HG03066 (cell line): ENCODE results near the gene GRK3.
"Not testable (repeated sequence)": the region's sequence is repeated elsewhere in the genome, so short reads cannot be mapped to it uniquely, and the experiment has no call there.

ENCODE experiments used
- ATAC-seq: cut with Tn5 transposase; IDR thresholded peaks from one replicate; pipeline ENCODE4 v1.9.1; 2021; ENCODE audit warnings: low read depth; ENCODE audit not compliant: unreplicated experiment

The GRK3 gene

DNA sequence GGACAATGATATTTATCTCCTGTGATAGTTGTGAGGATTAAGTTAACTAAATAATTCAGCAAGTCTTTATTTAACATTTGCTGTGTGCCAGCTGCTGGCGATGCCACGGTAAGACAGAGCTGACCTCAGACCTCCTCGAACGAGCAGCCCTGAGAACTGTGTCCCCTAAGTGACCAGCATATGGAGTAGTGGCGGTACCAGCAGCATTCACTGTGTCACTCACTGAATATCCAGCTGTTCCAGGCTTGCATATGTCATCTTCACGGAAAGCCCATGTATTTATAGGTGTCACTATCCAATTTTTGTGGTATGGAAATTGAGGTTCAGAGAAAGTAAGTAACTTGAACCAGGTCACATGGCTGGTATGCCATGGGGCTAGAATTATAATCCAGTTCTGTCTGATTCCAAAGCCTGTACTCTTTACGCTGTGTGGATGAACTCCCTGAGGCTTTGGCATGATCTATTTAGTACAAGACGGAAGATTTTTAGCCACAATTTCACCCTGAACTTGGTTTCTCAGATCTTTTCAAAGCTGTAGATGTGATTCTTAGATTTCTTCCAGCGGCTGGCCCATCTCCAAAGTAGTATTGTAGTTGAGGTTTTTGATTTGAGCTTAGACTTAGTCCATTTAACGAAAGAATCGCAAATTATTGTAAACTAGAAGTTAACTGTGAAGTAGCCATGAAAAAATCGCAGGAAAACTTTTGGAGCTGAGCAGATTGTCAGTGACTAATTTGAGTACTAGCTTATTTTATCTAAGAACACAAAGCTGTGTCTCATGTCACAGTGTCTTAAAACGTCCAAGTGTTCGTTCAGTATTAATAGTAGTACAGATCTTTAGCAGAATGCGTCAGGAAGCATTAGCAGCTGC, 128.2 kb downstream of the GRK3 start:
- no peak for ATAC-seq

DNA sequence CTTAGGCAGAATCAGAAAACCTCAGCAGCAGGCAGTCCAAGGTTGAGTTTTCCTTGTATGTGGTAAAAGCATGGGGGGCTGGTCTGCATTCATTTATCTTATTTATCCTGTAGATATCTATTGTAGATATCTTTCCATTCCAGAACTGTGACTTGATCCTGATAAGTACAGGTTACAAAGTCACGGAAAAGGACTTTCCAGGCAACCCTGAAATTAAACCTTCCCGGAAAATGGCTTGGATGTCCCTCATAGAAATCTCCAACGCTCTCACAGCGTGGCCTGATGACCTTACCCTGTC, 128.7 kb downstream of the GRK3 start:
- no peak for ATAC-seq

DNA sequence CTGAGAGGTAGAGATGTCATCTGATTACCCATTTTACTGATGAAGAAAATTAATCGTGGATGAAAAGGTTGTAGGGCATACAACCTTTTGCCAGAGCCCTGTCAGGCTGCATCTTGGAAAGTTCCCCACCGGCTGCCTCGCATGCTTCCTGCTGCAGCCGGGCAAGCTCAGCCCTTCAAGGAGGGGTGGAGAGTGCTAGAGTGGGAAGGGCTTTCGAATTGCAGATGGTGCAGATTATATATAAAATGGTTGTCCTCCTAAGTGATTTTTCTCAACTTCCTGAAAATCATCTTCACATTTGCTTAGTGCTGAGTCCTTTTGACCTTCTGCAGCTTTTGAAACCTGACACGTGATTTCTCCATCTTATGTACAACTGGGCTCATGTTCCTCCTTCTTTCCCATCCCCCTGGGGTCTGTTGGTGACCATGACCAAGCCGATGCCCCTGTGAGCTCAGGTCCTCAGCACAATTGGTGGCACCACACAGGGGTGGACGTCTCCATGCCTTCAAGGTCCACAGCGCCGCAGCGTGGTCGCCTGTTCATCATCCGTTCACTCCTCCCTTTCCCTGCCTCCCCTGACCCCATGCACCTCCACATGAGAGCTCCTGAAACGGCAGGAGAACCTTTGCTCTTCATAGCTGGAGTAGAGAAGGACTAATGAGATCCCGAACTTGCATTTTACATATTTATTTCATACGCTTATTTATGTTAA, 129.9 kb downstream of the GRK3 start:
- no peak for ATAC-seq

DNA sequence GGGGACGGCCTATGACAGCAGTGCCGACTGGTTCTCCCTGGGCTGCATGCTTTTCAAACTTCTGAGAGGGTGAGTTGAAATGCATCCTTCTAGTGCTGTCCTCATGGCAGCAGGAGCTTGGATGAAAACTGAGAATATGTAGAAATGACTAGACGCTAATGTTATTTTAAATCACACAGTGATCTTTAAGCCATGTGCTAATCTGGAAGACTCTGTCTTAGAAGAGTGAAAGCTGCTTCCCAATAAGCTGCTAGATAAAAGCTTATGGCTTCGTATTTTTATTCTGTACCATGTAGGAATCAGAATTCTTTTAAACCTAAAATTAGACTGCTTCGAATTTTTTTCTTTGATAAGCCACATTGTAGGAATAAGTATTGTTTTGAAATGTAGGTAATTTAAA, 130.7 kb downstream of the GRK3 start:
- ATAC-seq: no peak

DNA sequence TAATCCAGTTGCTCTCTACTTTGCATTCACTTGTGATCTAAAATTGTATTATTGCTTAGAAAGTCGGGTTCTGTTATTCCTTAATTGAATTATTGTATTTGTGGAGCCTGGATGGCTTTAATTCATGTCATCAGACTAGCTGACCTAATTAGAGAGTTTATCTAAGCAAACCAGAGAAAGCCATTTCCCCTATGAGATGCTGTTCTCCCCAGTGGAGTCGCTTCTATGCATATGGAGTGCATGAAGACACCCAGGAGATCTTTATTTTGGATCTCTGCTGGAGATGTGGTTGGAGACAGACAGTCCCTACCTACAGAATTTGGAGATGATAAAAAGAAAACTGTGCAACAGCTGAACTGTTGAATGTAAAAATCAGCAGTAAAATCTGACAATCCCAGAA, 132.3 kb downstream of the GRK3 start:
- ATAC-seq: no peak

DNA sequence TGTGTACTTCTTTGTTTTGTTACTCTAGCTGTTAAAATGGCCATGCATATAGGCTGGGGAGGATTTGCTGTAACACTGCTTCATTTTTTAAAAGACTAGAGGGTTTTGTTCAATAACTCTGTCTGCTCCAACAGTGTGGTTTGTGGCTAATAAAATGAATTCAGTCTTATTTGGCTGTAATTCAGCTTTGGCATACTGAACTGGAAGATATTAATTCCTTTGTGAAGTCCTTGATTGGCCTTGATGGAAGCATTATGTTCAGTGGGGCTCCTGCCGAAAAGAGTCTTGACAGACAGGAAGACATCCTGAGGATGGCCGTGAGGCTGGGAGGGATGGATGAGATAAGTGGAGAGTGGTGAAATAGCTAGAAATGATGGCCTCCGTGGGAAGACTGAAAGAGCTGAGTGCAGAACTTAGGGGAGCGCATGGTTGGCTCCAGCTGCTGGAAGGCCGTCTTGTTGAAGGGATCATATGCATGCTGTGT, 132.7 kb downstream of the GRK3 start:
- no peak for ATAC-seq

DNA sequence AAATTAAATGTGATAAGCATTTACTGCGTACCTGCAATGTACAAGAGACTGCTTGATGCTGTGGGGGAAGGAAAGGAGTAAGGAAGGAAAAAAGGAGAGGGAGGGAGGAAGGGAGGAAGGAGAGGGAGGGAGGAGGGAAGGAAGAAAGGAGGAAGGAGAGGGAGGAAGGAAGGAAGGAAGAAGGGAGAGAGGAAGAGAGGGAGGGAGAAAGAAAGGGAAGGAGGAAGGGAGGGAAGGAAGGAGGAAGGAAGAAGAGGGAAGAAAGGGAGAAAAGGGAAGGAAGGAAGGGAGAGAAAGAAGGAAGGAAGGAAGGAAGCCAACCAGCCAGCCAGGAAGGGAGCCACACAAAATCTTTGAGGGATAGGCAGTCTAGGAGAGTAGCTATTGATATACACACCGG, 133.5 kb downstream of the GRK3 start:
- no peak for ATAC-seq

DNA sequence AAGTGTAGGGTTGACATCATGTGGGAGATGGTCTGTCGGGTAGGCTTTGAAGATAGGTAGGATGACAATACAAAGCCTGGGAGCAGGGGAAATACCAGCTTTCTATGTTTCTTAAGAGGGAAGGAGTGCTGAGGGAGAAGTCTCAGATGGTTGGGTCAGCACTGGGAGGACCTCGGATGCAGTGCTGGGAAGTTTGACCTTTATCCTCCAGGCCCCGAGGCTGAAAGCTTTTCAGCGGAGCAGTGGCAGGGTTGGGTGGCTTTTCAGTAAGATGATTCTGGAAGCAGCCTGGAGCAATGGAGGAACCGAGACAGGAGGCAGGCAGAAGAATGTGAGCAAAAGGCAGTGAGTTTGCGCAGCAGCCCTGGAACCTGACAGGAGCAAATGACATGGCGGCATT, 134.0 kb downstream of the GRK3 start:
- no peak for ATAC-seq

DNA sequence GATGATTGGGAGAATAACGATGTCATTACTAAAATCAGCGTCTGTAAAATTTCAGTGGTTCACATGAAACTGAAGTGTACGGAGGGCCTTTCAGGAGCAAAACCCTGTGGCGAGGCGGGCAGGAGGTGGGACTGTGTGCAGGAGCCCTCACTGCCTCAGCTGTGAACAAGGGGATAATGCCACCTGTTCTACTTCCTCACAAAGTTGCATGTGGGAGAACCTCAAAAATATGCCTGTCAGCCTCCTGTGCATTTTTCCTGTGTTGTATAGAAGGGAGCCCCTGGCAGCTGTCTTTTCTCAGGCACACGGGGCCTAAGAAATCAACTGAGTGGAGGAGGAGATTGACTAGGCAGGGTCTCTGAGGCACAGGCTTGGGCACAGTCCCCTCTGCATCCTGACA, 134.5 kb downstream of the GRK3 start:
- ATAC-seq: no peak

DNA sequence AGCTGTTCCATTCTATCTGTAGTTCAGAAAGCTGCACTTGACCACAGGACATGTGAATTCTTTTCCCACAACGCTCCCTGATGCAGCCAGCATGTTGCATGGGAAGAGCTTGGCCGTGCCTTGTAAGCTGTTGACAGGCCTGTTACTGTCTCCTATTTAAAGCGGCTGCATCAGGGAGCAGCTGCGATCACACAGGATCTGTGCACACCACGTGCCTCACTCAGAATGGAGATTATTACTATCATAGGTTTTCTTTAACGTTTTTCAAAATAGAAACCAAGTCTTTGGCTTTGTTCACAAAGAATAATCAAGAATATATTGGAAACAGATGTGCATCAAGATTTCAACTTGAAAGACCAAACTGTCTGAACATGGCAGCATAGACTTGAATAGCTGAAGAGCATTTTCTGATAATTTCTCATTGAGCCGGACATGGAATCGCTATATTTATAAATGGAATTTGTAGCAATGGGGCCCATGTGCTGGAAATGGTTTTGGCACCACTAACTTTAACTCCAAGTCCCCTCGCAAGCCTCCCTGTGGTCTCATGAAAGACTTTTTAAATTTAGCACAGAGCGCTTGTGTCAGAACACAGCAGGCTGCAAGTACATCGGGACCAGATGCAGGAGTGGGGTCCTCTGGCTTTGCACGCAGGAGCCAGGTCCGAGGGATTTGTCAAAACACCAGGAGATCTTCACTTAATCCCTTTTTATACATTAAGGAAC, 136.7 kb downstream of the GRK3 start:
- ATAC-seq: no peak

DNA sequence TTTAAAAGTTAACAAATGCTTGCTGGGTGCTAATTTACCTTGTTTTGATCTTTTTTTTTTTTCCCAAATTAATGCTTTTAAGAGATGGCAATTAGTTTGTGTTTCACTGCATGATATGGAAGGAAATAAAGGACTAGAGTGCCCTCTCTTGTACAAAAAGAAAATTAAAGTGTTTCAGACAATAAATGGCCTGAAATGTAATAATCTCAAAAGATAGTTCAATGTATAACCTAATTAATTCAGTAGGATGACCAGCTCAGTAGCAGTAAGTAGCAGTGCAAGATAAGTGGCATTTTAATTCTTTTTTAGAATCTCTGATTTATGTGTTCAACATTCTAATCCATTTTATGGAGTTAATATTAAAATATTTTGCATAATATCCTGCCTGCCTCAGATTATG, 137.6 kb downstream of the GRK3 start:
- no peak for ATAC-seq

DNA sequence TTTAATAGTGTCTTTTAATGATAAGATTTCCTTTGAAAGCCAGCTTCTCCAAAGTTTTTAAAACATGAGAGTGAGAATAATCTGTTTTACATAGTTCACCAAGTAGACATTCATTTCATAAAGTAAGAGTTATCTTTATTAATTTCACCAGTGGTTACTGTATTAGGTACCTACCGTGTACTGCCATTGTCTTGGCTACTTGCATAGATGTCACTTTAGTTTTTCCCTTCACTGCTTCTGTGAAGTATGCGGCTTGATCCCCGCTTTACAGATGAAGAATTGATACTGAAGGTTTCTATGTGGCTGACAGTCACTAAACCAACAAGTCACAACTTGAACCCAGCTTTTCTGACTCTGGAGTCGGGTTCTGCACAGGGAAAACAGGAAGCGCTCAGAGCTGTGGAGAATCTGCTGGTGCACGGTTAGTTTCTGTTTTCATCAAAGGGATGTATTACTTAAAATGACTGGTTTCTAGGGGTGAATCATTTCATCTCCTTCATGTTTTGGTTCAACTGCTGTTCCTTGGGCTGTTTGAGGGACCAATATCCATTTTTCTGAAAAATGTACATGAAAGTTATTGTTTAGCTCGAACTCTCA, 138.2 kb downstream of the GRK3 start:
- no peak for ATAC-seq

DNA sequence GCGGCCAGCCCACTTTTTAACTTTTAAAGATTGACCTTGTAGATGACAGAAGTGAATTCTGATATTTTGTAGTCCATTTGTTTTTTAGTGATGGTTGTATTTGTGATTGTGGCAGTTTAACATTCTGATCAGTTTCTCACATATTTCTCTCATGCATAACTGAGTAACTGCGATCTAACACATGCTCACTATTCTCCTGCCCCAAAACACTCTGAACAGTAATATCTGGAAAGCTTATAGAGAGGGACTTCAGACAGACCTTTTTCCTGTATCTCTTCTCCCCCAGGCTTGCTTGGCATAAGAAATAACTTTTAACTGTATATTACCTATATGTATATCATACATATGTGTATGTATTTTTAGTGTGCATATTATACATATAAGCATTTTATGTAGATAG, 140.2 kb downstream of the GRK3 start:
- ATAC-seq: no peak

DNA sequence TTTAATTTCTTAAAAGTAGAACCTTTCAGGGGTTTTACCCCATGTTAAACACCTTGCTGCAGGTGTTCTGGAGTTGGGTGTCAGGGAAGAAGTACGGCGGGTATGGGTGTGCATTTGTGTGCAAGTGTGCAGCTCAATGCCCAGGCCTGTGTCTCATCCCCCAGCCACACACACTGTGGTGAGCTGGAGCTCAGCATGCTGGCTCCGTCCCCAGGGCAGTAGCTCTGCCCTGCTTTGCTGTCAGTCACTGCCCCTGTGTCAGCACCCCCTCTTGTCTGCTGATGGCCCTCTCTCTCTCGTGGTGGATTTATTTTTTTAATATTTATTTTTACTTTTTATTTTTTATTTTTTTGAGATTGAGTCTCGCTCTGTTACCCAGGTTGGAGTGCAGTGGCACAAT, 141.7 kb downstream of the GRK3 start:
- ATAC-seq: no peak

DNA sequence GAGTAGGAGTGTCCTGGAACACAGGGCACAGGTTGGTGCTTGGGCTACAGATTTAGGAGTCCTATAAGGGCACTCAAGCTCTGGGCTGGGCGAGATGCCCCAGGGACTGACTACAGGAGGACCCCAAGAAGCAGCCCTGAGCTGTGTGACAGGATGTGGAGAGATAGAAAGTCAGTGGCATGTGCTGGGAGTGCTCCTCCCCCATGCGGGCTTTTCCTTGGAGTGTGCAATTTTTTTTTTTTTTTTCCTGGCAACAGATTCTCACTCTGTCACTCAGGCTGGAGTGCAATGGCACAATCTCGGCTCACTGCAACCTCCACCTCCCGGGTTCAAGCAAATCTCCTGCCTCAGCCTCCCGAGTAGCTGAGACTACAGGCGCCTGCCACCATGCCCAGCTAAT, 144.0 kb downstream of the GRK3 start:
- not testable (repeated sequence) for ATAC-seq

DNA sequence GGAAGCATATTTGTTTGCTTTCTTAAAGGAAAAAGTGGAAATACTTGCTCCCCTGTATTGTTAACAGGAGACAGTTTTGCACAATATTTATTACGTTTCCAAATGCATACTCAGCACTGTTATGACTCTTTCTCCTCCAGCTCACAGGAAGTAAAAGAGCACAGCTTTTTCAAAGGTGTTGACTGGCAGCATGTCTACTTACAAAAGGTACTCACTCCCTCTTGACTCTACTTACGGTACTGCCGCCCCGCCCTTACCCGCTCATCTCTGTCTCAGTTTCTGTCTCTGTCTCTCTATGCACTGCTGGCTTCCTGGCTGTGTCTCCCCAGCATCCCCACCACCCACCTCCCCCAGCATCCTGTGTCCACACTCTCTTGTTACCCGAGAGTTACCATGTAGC, 145.3 kb downstream of the GRK3 start:
- no peak for ATAC-seq

DNA sequence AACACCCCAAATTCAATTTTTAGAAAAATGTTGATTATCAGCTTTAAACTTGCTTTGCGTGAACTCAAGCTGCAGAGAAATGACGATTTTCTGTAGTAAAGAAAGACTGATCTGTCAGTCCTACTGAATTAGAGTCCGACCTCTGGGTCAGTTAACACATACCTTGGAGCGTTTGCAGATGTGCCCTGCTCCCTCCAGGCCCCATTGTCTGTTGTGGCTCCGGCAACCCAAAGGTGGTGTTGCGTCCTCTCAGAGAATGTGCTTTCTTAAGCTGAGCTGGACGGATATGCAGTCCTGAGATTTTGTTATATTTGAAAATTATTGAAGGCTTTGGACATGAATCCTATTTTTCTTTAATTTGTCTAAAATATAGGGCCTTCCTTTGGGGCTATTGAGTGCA, 146.0 kb downstream of the GRK3 start:
- ATAC-seq: no peak

DNA sequence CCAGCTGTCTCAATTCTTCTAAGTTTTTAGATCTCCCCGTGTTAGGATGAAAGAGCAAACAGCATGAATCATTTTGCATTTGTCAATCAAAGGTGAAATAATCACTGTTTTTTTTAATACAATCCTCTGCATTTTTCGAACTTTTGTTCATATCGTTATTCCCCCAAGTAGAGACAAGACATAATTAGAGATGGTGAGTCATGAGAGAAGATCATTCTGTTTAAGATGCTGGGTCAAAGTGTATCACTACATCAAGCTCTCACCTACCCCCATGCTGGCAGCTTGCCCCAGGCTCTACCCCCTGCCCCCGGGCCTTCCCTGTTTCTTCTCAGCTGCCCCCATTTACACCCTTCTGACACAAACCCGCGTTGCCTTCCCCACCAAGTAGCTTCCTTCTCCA, 147.0 kb downstream of the GRK3 start:
- ATAC-seq: no peak

DNA sequence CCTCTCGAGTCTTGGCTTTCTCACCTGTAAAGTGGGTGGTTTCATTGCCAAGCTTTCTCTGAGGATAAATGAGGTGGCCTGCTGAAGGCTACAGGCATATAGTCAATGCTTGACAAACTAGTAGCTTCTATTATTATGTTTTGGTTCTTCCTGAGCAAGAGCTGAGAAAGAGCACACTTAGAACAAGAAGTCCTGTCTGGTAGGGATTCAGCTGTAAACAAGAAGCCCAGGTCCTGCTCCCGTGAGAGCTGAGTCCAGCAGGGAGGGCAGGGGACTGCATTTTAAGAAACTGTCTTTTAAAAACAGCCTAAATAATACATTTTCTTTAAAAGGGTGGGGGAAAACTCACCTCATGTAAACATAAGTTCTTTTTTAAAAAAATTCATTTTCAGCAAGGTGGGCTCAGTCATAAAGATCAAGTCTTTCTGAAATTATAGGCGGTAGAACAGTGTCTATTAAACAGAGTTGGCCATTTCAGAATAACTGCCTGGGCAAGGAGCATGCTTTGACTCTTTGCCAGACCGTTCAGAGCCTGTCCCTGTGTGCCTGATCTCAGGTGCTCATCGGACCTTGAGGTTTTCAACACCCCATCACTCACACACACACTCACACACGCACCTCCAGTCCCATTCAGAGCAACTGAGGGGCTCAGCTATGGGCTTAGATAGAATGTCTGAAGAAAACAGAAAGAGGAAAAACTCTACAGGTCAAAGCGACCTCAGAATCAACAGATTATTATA, 148.4 kb downstream of the GRK3 start:
- no peak for ATAC-seq

DNA sequence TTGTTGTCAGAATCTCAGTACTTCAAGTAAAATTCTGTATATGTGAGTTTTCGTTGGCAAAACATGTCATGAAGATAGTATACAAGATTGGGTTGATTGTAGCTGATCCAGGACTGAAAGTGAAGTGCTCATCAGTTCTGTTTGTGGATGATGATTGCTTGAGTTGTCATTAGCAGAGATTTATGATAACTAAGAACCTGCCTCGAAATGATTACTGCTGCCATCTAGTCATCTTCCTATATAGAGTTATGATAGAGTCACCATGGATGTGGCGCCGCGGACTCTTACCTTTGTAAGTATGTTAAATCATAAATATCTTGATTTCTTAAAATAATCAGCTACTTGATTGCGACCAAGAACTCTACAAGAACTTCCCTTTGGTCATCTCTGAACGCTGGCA, 149.6 kb downstream of the GRK3 start:
- no peak for ATAC-seq
